H1 (cell line): Measurements from ENCODE around the gene RIT2. TPM values are rescaled to one million over a fixed set of nuclear protein-coding genes. Genes with fewer than 3 reads are reported as not detected.

Experiments used
- CTCF ChIA-PET: fragments of 300-600 bp; sonication (Branson Sonifier 250); formaldehyde crosslinking; loops from one replicate; lab custom pipeline; 2021; ENCODE audit not compliant: partially characterized antibody; lab: Charles Lee
- POLR2A ChIA-PET: fragments of 300-600 bp; sonication (Branson Sonifier 250); formaldehyde crosslinking; loops from one replicate; lab custom pipeline; 2021; ENCODE audit warnings: inconsistent platforms; ENCODE audit not compliant: partially characterized antibody; lab: Charles Lee
- DNase-seq, 2 experiments: peaks; one replicate each; pipeline versions ENCODE4 v3.0.0 to v3.0.0-alpha.2; 2010 to 2022; ENCODE audit warnings: low spot score in 2 of 2, low read depth in 1 of 2, mixed read lengths in 1 of 2
- FAIRE-seq: peaks from 2 replicates; lab custom pipeline; 2011; peaks lifted over from hg19 to GRCh38; lab: Jason Lieb, UNC
- H2AFZ ChIP-seq: 2 replicates; pipeline ENCODE4 v1.8.1; 2012; ENCODE audit warnings: low read length, inconsistent platforms
- H2AK5ac ChIP-seq: 2 replicates; pipeline ENCODE4 v1.6.1; 2013; ENCODE audit warnings: low read depth, low read length
- H2BK120ac ChIP-seq: replicated peaks from 2 replicates; pipeline ENCODE3; 2013; ENCODE audit warnings: low read depth, low read length, inconsistent platforms
- H2BK12ac ChIP-seq: 2 replicates; pipeline ENCODE4 v1.6.1; 2013; ENCODE audit warnings: low read depth, low read length
- H2BK15ac ChIP-seq: 2 replicates; pipeline ENCODE4 v1.6.1; 2013; ENCODE audit warnings: low read length
- H2BK20ac ChIP-seq: 2 replicates; pipeline ENCODE4 v1.6.1; 2013; ENCODE audit warnings: low read length
- H2BK5ac ChIP-seq: 2 replicates; pipeline ENCODE4 v1.6.1; 2013; ENCODE audit warnings: low read depth, low read length
- H3K14ac ChIP-seq: 2 replicates; pipeline ENCODE4 v1.6.1; 2013; ENCODE audit warnings: inconsistent platforms; ENCODE audit not compliant: insufficient read length
- H3K18ac ChIP-seq: 2 replicates; pipeline ENCODE4 v1.6.1; 2013; ENCODE audit warnings: low read length; ENCODE audit errors: extremely low read depth
- H3K23ac ChIP-seq: 2 replicates; pipeline ENCODE4 v1.6.1; 2013; ENCODE audit warnings: inconsistent platforms; ENCODE audit not compliant: insufficient read length
- H3K23me2 ChIP-seq: 2 replicates; pipeline ENCODE4 v1.6.1; 2013; ENCODE audit warnings: low read depth, low read length
- H3K27ac ChIP-seq: 2 replicates; pipeline ENCODE4 v1.6.1; 2011; ENCODE audit warnings: low read depth, low read length, inconsistent platforms
- H3K27me3 ChIP-seq, 4 experiments: replicated peaks in 1 of 4; 1 replicate in 1 of 4; 2 replicates in 3 of 4; pipeline versions ENCODE4 v1.6.1 to v1.8.1; 2011 to 2013; ENCODE audit warnings: low read length in 3 of 4, mild to moderate bottlenecking in 3 of 4, inconsistent platforms in 2 of 4, mixed read lengths in 2 of 4, moderate library complexity in 1 of 4; ENCODE audit not compliant: control insufficient read depth in 3 of 4, insufficient read depth in 3 of 4; ENCODE audit errors: extremely low read depth in 1 of 4
- H3K36me3 ChIP-seq, 4 experiments: 2 replicates each; pipeline versions ENCODE4 v1.6.1 to v1.8.1; 2011 to 2013; ENCODE audit warnings: mild to moderate bottlenecking in 4 of 4, low read length in 3 of 4, moderate library complexity in 2 of 4, control low read depth in 1 of 4, inconsistent platforms in 1 of 4; ENCODE audit not compliant: insufficient read depth in 4 of 4, control insufficient read depth in 2 of 4
- H3K4ac ChIP-seq: replicated peaks from 2 replicates; pipeline ENCODE3; 2013; ENCODE audit warnings: low read length, low read depth, mixed read lengths, inconsistent platforms; ENCODE audit not compliant: insufficient read length
- H3K4me1 ChIP-seq, 4 experiments: replicated peaks in 1 of 4; 1 replicate in 1 of 4; 2 replicates in 3 of 4; pipeline versions ENCODE4 v1.6.1 to v1.8.1; 2011 to 2013; ENCODE audit warnings: low read length in 3 of 4, inconsistent platforms in 2 of 4, mixed read lengths in 1 of 4; ENCODE audit not compliant: insufficient read depth in 4 of 4, control insufficient read depth in 3 of 4
- H3K4me2 ChIP-seq, 2 experiments: 2 replicates each; pipeline versions ENCODE4 v1.6.1 to v1.8.1; 2011 to 2013; ENCODE audit warnings: low read depth in 2 of 2, low read length in 2 of 2, control low read depth in 1 of 2, inconsistent platforms in 1 of 2, mild to moderate bottlenecking in 1 of 2; ENCODE audit not compliant: insufficient read depth in 1 of 2
- H3K4me3 ChIP-seq, 4 experiments: fragments of 200-600, 300-600 bp in 1 of 4; sonication (generic), shearing (Covaris generic), sonication (Bioruptor Twin) in 1 of 4; 2 replicates each; pipeline versions ENCODE4 v1.5.1 to v1.8.1; 2011 to 2016; ENCODE audit warnings: low read length in 4 of 4, low read depth in 3 of 4, control low read depth in 2 of 4, inconsistent platforms in 2 of 4, mild to moderate bottlenecking in 2 of 4, mixed read lengths in 1 of 4, moderate library complexity in 1 of 4; ENCODE audit not compliant: insufficient read depth in 2 of 4; ENCODE audit errors: extremely low read depth in 1 of 4
- H3K56ac ChIP-seq: replicated peaks from 2 replicates; pipeline ENCODE3; 2013; ENCODE audit warnings: low read depth, mild to moderate bottlenecking, mixed read lengths, low read length, inconsistent platforms; ENCODE audit not compliant: insufficient read length
- H3K79me1 ChIP-seq: 2 replicates; pipeline ENCODE4 v1.6.1; 2013; ENCODE audit warnings: low read depth, low read length, control low read depth
- H3K79me2 ChIP-seq, 2 experiments: 2 replicates each; pipeline versions ENCODE4 v1.6.1 to v1.8.1; 2012 to 2013; ENCODE audit warnings: low read length in 2 of 2, mild to moderate bottlenecking in 2 of 2, inconsistent platforms in 1 of 2; ENCODE audit not compliant: insufficient read depth in 2 of 2, control insufficient read depth in 1 of 2
- H3K9ac ChIP-seq, 4 experiments: replicated peaks in 1 of 4; 1 replicate in 1 of 4; 2 replicates in 3 of 4; pipeline versions ENCODE4 v1.6.1 to v1.8.1; 2011 to 2013; ENCODE audit warnings: low read depth in 3 of 4, low read length in 3 of 4, control low read depth in 2 of 4, mild to moderate bottlenecking in 2 of 4, moderate library complexity in 2 of 4, inconsistent platforms in 1 of 4; ENCODE audit errors: extremely low read depth in 1 of 4
- H3K9me3 ChIP-seq, 2 experiments: 2 replicates each; pipeline versions ENCODE4 v1.6.1 to v1.8.1; 2012 to 2013; ENCODE audit warnings: mild to moderate bottlenecking in 2 of 2, moderate library complexity in 2 of 2, control low read depth in 1 of 2, inconsistent platforms in 1 of 2, low read depth in 1 of 2, low read length in 1 of 2, mixed read lengths in 1 of 2; ENCODE audit not compliant: insufficient read depth in 2 of 2
- H4K20me1 ChIP-seq, 2 experiments: replicated peaks in 1 of 2; 2 replicates each; pipeline versions ENCODE3 to v1.8.1; 2011 to 2013; ENCODE audit warnings: inconsistent platforms in 2 of 2, low read length in 2 of 2, mild to moderate bottlenecking in 1 of 2; ENCODE audit not compliant: insufficient read depth in 2 of 2, control insufficient read depth in 1 of 2
- H4K5ac ChIP-seq: 2 replicates; pipeline ENCODE4 v1.6.1; 2013; ENCODE audit warnings: low read length, low read depth, mixed read lengths, inconsistent platforms; ENCODE audit not compliant: insufficient read length
- H4K8ac ChIP-seq: 2 replicates; pipeline ENCODE4 v1.8.0; 2013; ENCODE audit warnings: mild to moderate bottlenecking, moderate library complexity, low read length, inconsistent platforms; ENCODE audit not compliant: insufficient read depth; ENCODE audit errors: extremely low read depth
- H4K91ac ChIP-seq: replicated peaks from 2 replicates; pipeline ENCODE3; 2013; ENCODE audit warnings: low read length, mixed read lengths, inconsistent platforms; ENCODE audit not compliant: insufficient read length
- ATF3 ChIP-seq: IDR thresholded peaks from 2 replicates; pipeline ENCODE4 v1.6.1; 2011; ENCODE audit warnings: low read depth, mild to moderate bottlenecking, low read length; ENCODE audit not compliant: insufficient read depth
- BACH1 ChIP-seq: IDR thresholded peaks from 2 replicates; pipeline ENCODE4 v1.6.1; 2012; ENCODE audit warnings: low read length, improper control_type of control experiment
- GABPA ChIP-seq: IDR thresholded peaks from 2 replicates; pipeline ENCODE4 v1.6.1; 2011; ENCODE audit warnings: mild to moderate bottlenecking, low read length, moderate library complexity, borderline replicate concordance; ENCODE audit not compliant: insufficient read depth
- JUND ChIP-seq: IDR thresholded peaks from 2 replicates; pipeline ENCODE4 v1.6.1; 2011; ENCODE audit warnings: mild to moderate bottlenecking, improper control_type of control experiment, low read length
- KDM1A ChIP-seq: fragments of 200-600, 300-600 bp; sonication (generic); IDR thresholded peaks from 2 replicates; pipeline ENCODE4 v1.7.1; 2016; ENCODE audit warnings: mild to moderate bottlenecking, low read length, borderline replicate concordance
- RNF2 ChIP-seq: fragments of 200-900, 300-1000 bp; sonication (generic); IDR thresholded peaks from 2 replicates; pipeline ENCODE4 v1.7.1; 2016; ENCODE audit warnings: borderline replicate concordance, low read depth, mild to moderate bottlenecking, antibody characterized with exemption, low read length; ENCODE audit not compliant: poor library complexity, severe bottlenecking; ENCODE audit errors: missing control alignments
- RXRA ChIP-seq: IDR thresholded peaks from 2 replicates; pipeline ENCODE4 v1.6.1; 2011; ENCODE audit warnings: low read depth, mild to moderate bottlenecking, low read length, moderate library complexity; ENCODE audit not compliant: insufficient read depth
- SAP30 ChIP-seq: fragments of 300-600 bp; sonication (generic); IDR thresholded peaks from 2 replicates; pipeline ENCODE4 v1.7.1; 2012; ENCODE audit warnings: low read length, moderate library complexity, mild to moderate bottlenecking, inconsistent platforms; ENCODE audit not compliant: insufficient read depth, insufficient replicate concordance
- SIRT6 ChIP-seq: IDR thresholded peaks from one replicate; pipeline ENCODE4 v1.7.1; 2012; ENCODE audit warnings: low read length, inconsistent platforms
- SP2 ChIP-seq: IDR thresholded peaks from 2 replicates; pipeline ENCODE4 v1.6.1; 2012; ENCODE audit warnings: mild to moderate bottlenecking, low read length, inconsistent platforms
- SRF ChIP-seq: IDR thresholded peaks from 2 replicates; pipeline ENCODE4 v1.6.1; 2011; ENCODE audit warnings: mild to moderate bottlenecking, low read depth, low read length, moderate library complexity
- TAF1 ChIP-seq: IDR thresholded peaks from 2 replicates; pipeline ENCODE4 v1.6.1; 2011; ENCODE audit warnings: mild to moderate bottlenecking, low read depth, low read length
- TCF12 ChIP-seq: IDR thresholded peaks from 2 replicates; pipeline ENCODE4 v1.6.1; 2011; ENCODE audit warnings: low read depth, mild to moderate bottlenecking, low read length
- WGBS, 2 experiments: shearing (Covaris generic) in 1 of 2; methylation state at CpG; one replicate each; pipeline versions ENCODE4 v1.1.6 to v1.1.7; 2013 to 2015; ENCODE audit warnings: low lambda C conversion rate in 2 of 2, mixed read lengths in 2 of 2, inconsistent platforms in 1 of 2, low coverage in 1 of 2, missing lambda C conversion rate in 1 of 2; ENCODE audit not compliant: insufficient replicate concordance in 2 of 2, insufficient coverage in 1 of 2, insufficient read length in 1 of 2; ENCODE audit errors: extremely low coverage in 1 of 2, missing lambda C conversion rate in 1 of 2; 5-methylcytosine and 5-hydroxymethylcytosine counted together
- polyA plus RNA-seq, 7 experiments: library from polyadenylated mRNA; depleted of rRNA in 3 of 7; stranded (reverse) in 5 of 7; unstranded in 2 of 7; fragments of >200 nt in 5 of 7; fragments of 200-250 nt in 2 of 7; gene quantifications; 1 replicate in 5 of 7; 2 replicates in 1 of 7; 4 replicates in 1 of 7; pipeline versions ENCODE4 v1.2.1 to v1.2.3, GENCODE V29; 2011 to 2013; ENCODE audit warnings: missing spikeins in 2 of 7, mixed read lengths in 2 of 7
- total RNA-seq: library from RNA; stranded (reverse); fragmentation: NEBNext Ultra II Directional; extraction: Animal tissue kit (Norgen Biotek cat#: 25700); gene quantifications from 2 replicates; pipeline ENCODE4 v1.2.1, GENCODE V29; 2021

Gene RIT2
- total and polyA plus RNA-seq, 2 of the 8 experiments (the other 6 are each of a cell fraction or from before 2014, with no cell fraction given): 0.67 to 3.2 TPM

- H3K79me2 ChIP-seq: no peaks in the 10 kb centered on the region
- no peaks in the 10 kb centered on the region for H4K20me1 ChIP-seq
- no peak overlapping the region for H3K56ac ChIP-seq
- H3K4ac ChIP-seq: no peak overlapping the region
- no peak overlapping the region for H3K18ac ChIP-seq
- H2AFZ ChIP-seq: 0 out of 2 replicates have a peak overlapping the region, but pooled peaks have one; percentile 15
- no peaks in the 10 kb centered on the region for H3K9me3 ChIP-seq
- H3K4me3 ChIP-seq: no peak overlapping the region
- no peak overlapping the region for H3K14ac ChIP-seq
- no peak overlapping the region for H4K5ac ChIP-seq
- no peak overlapping the region for H2BK12ac ChIP-seq
- H3K23me2 ChIP-seq: no peaks in the 10 kb centered on the region
- H2AK5ac ChIP-seq: no peak overlapping the region
- FAIRE-seq: no peak
- no peak overlapping the region for H3K23ac ChIP-seq
- no peaks in the 10 kb centered on the region for H3K27me3 ChIP-seq
- H3K4me2 ChIP-seq: no peak overlapping the region
- ChIA-PET CTCF (interaction anchor here (0.6 to 1.2 kb wide), 2 partner anchors 52 to 459 kb away, joined by 3 read pairs; no protein-coding TSS in a partner anchor), POLR2A (no interaction called here)
- no peak overlapping the region for H2BK15ac ChIP-seq
- DNase-seq: no peak
- no peaks in the 10 kb centered on the region for H3K79me1 ChIP-seq
- WGBS, 2 experiments: 88% methylated on average over 7 of the region's 7 CpGs; no CpG with 5 or more reads in 1 of the 2 experiments
- H4K91ac ChIP-seq: no peak overlapping the region
- no peak overlapping the region for H2BK120ac ChIP-seq
- H4K8ac ChIP-seq: no peak overlapping the region
- no peaks in the 10 kb centered on the region for H3K36me3 ChIP-seq
- H2BK20ac ChIP-seq: no peak overlapping the region
- no peak overlapping the region for H2BK5ac ChIP-seq
- no peak overlapping the region for H3K27ac ChIP-seq
- no peaks in the 10 kb centered on the region for H3K4me1 ChIP-seq
- no peak overlapping the region for H3K9ac ChIP-seq
- TF ChIP-seq JUND: no peak
- no peak for TF ChIP-seq RNF2
- TF ChIP-seq RXRA: no peak
- TF ChIP-seq TCF12: no peak
- TF ChIP-seq SRF: no peak
- TF ChIP-seq BACH1: no peak
- TF ChIP-seq SAP30: no peak
- TF ChIP-seq TAF1: no peak
- no peak for TF ChIP-seq SP2
- no peak for TF ChIP-seq SIRT6
- no peak for TF ChIP-seq GABPA
- no peak for TF ChIP-seq ATF3
- no peak for TF ChIP-seq KDM1A
Measured at GRCh38 chr18:43054815-43055519, 60.5 kb downstream of the RIT2 start.
